HepG2 (cell line): ENCODE measurements around the gene GADD45B. TPM values are rescaled to one million over a fixed set of nuclear protein-coding genes. Genes with fewer than 3 reads are reported as not detected.

Experiments used
- BCL6 ChIP-seq: IDR thresholded peaks from 2 replicates; pipeline ENCODE4 v1.6.1; 2016; ENCODE audit warnings: missing genetic modification reagents, missing compliant biosample characterization
- CHCHD3 ChIP-seq: sonication (generic); formaldehyde crosslinking; IDR thresholded peaks from 2 replicates; pipeline ENCODE4 v1.8.0; 2022; ENCODE audit warnings: mild to moderate bottlenecking, missing genetic modification reagents, moderate library complexity
- FLYWCH1 ChIP-seq: sonication (generic); formaldehyde crosslinking; IDR thresholded peaks from 2 replicates; pipeline ENCODE4 v1.8.1; 2023; ENCODE audit warnings: mild to moderate bottlenecking, missing genetic modification reagents
- FOSL2 ChIP-seq: sonication (generic); formaldehyde crosslinking; IDR thresholded peaks from 2 replicates; pipeline ENCODE4 v1.4.0; 2020; ENCODE audit warnings: missing genetic modification reagents
- FOXK1 ChIP-seq: sonication (generic); formaldehyde crosslinking; IDR thresholded peaks from 2 replicates; pipeline ENCODE4 v1.4.0; 2020; ENCODE audit warnings: low read depth, missing genetic modification reagents, borderline replicate concordance
- HNRNPLL ChIP-seq: fragments of 200-400 bp; formaldehyde crosslinking; IDR thresholded peaks from 2 replicates; pipeline ENCODE4 v1.6.1; 2017; ENCODE audit warnings: mild to moderate bottlenecking, low read depth, low read length; ENCODE audit not compliant: poor library complexity, severe bottlenecking
- JUN ChIP-seq: sonication (generic); formaldehyde crosslinking; IDR thresholded peaks from 2 replicates; pipeline ENCODE4 v1.4.0; 2020; ENCODE audit warnings: mild to moderate bottlenecking, missing genetic modification reagents
- KLF11 ChIP-seq: IDR thresholded peaks from 2 replicates; pipeline ENCODE4 v1.6.1; 2016; ENCODE audit warnings: missing compliant biosample characterization
- MAFF ChIP-seq: IDR thresholded peaks from 2 replicates; pipeline ENCODE4 v1.6.1; 2011; ENCODE audit warnings: low read depth, low read length, improper control_type of control experiment
- PLSCR1 ChIP-seq: sonication (generic); formaldehyde crosslinking; IDR thresholded peaks from 2 replicates; pipeline ENCODE4 v1.5.0; 2020; ENCODE audit warnings: missing genetic modification reagents, mild to moderate bottlenecking, borderline replicate concordance
- POGZ ChIP-seq: sonication (generic); formaldehyde crosslinking; IDR thresholded peaks from 2 replicates; pipeline ENCODE4 v1.4.0; 2020; ENCODE audit warnings: mild to moderate bottlenecking, missing genetic modification reagents
- RAD21 ChIP-seq: fragments of 450-650 bp; formaldehyde crosslinking; IDR thresholded peaks from 2 replicates; pipeline ENCODE4 v1.5.0; 2020; ENCODE audit warnings: mild to moderate bottlenecking
- SALL2 ChIP-seq: sonication (generic); formaldehyde crosslinking; IDR thresholded peaks from 2 replicates; pipeline ENCODE4 v1.8.1; 2023; ENCODE audit warnings: mild to moderate bottlenecking, missing genetic modification reagents, inconsistent platforms
- SRSF9 ChIP-seq: fragments of 200-400 bp; formaldehyde crosslinking; IDR thresholded peaks from 2 replicates; pipeline ENCODE4 v1.6.1; 2018; ENCODE audit warnings: borderline replicate concordance, mild to moderate bottlenecking, low read depth, low read length; ENCODE audit not compliant: insufficient read depth, poor library complexity, severe bottlenecking
- ZBTB34 ChIP-seq: sonication (generic); formaldehyde crosslinking; IDR thresholded peaks from 2 replicates; pipeline ENCODE4 v1.8.0; 2022; ENCODE audit warnings: mild to moderate bottlenecking, missing genetic modification reagents
- ZC3H4 ChIP-seq: sonication (generic); formaldehyde crosslinking; IDR thresholded peaks from 2 replicates; pipeline ENCODE4 v1.4.0; 2020; ENCODE audit warnings: missing genetic modification reagents, borderline replicate concordance
- ZKSCAN1 ChIP-seq: fragments of 150-350 bp; IDR thresholded peaks from 2 replicates; pipeline ENCODE4 v1.6.1; 2014; ENCODE audit warnings: low read length
- ZNF160 ChIP-seq: sonication (generic); formaldehyde crosslinking; IDR thresholded peaks from 2 replicates; pipeline ENCODE4 v1.8.0; 2022; ENCODE audit warnings: mild to moderate bottlenecking, inconsistent platforms, missing genetic modification reagents
- ZNF235 ChIP-seq: sonication (generic); formaldehyde crosslinking; IDR thresholded peaks from 2 replicates; pipeline ENCODE4 v1.8.1; 2023; ENCODE audit warnings: mild to moderate bottlenecking, missing genetic modification reagents, borderline replicate concordance
- ZNF484 ChIP-seq: sonication (generic); formaldehyde crosslinking; IDR thresholded peaks from 2 replicates; pipeline ENCODE4 v1.5.1; 2020; ENCODE audit warnings: mild to moderate bottlenecking, low read depth, missing genetic modification reagents, borderline replicate concordance
- ZNF674 ChIP-seq: sonication (generic); formaldehyde crosslinking; IDR thresholded peaks from 2 replicates; pipeline ENCODE4 v1.5.0; 2020; ENCODE audit warnings: low read depth, mild to moderate bottlenecking, missing genetic modification reagents
- polyA plus RNA-seq, 8 experiments: library from polyadenylated mRNA; depleted of rRNA in 3 of 8; stranded (reverse) in 7 of 8; unstranded in 1 of 8; fragments of >200 nt; fragmentation: Illumina TruSeq in 4 of 8; extraction: Trizol in 4 of 8; gene quantifications; 2 replicates each; pipeline versions ENCODE4 v1.2.1 to v1.2.3, GENCODE V29; 2011 to 2016; ENCODE audit warnings: low read depth in 4 of 8, missing spikeins in 1 of 8, mixed read lengths in 1 of 8; ENCODE audit not compliant: insufficient read depth in 1 of 8
- total RNA-seq, 5 experiments: library from RNA; depleted of rRNA; stranded (reverse); fragments of >200 nt; fragmentation: Illumina TruSeq; extraction: Trizol; gene quantifications; 2 replicates each; pipeline ENCODE4 v1.2.3, GENCODE V29; 2016; ENCODE audit warnings: low read depth in 1 of 5
- TF ChIP-seq, protein P1 (sequence below): sonication (generic); formaldehyde crosslinking; IDR thresholded peaks from 2 replicates; pipeline ENCODE4 v1.5.1; 2020; ENCODE audit warnings: missing genetic modification reagents, mild to moderate bottlenecking, borderline replicate concordance
- TF ChIP-seq, protein P2 (sequence below): sonication (generic); formaldehyde crosslinking; IDR thresholded peaks from 2 replicates; pipeline ENCODE4 v1.8.0; 2023; ENCODE audit warnings: mild to moderate bottlenecking, missing genetic modification reagents
- TF ChIP-seq, protein P3 (sequence below): sonication (generic); formaldehyde crosslinking; IDR thresholded peaks from 2 replicates; pipeline ENCODE4 v1.5.0; 2020; ENCODE audit warnings: missing genetic modification reagents

The GADD45B gene
- total and polyA plus RNA-seq, 2 of the 13 experiments (the other 11 are each of a cell fraction or from before 2014, with no cell fraction given) = 4.6 to 34.1 TPM

DNA sequence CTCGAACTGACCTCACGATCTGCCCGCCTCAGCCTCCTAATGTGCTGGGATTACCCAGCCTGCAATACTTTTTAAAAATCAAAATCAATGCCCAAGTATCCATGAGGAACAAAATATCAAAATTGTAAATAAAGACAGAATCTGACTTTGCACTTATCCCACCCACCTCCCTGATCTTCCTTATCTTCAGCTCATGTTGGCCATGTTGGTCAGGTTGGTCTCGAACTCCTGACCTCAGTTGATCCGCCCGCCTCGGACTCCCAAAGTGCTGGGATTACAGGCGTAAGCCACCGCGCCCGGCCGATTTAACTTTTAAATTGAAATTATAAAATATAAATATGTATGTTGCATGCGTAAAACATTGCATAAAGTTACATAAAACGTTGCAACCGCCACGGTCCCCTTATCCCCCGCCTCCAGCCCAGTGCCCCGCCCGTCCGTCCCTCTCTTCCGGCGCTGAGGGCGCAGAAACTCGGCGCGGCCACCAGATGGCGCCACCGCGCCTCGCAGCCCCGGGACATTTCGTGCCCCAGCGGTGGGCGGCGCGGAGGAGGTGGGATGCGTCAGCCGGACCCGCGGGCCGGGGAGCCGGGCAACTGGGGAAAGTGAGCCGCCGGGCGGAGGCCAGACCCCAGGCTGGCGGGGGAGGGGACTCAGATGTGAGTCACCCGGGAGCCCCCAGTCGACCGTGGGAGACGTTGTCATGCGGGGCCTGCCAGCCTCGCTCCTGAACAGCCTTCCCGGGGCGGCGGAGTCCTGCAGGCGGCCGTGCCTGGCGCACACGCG is 1.5 kb upstream of the GADD45B start (continued):
- TF ChIP-seq RAD21 (CRISPR knock-in tag) = peak; percentile 99
- TF ChIP-seq FOSL2 (CRISPR knock-in tag) = peak; percentile 88
- TF ChIP-seq KLF11 (CRISPR knock-in tag) = peak; percentile 20; the same call in 1 of the 2 replicates
- no peak for TF ChIP-seq ZNF484 (CRISPR knock-in tag)
- TF ChIP-seq, protein P1, sequence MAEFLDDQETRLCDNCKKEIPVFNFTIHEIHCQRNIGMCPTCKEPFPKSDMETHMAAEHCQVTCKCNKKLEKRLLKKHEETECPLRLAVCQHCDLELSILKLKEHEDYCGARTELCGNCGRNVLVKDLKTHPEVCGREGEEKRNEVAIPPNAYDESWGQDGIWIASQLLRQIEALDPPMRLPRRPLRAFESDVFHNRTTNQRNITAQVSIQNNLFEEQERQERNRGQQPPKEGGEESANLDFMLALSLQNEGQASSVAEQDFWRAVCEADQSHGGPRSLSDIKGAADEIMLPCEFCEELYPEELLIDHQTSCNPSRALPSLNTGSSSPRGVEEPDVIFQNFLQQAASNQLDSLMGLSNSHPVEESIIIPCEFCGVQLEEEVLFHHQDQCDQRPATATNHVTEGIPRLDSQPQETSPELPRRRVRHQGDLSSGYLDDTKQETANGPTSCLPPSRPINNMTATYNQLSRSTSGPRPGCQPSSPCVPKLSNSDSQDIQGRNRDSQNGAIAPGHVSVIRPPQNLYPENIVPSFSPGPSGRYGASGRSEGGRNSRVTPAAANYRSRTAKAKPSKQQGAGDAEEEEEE (CRISPR knock-in tag) = no peak
- TF ChIP-seq ZNF160 (CRISPR knock-in tag) = no peak
- no peak for TF ChIP-seq ZNF235
- TF ChIP-seq JUN = 0 out of 2 replicates have a peak, but pooled peaks have one; percentile 28
- no peak for TF ChIP-seq FLYWCH1
- TF ChIP-seq PLSCR1 (CRISPR knock-in tag) = no peak
- TF ChIP-seq HNRNPLL = peak; percentile 68
- TF ChIP-seq, protein P2, sequence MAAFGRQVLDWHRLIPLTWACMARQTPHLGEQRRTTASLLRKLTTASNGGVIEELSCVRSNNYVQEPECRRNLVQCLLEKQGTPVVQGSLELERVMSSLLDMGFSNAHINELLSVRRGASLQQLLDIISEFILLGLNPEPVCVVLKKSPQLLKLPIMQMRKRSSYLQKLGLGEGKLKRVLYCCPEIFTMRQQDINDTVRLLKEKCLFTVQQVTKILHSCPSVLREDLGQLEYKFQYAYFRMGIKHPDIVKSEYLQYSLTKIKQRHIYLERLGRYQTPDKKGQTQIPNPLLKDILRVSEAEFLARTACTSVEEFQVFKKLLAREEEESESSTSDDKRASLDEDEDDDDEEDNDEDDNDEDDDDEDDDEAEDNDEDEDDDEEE (CRISPR knock-in tag) = no peak
- TF ChIP-seq ZC3H4 (CRISPR knock-in tag) = no peak
- TF ChIP-seq SRSF9 = no peak
- TF ChIP-seq SALL2 (CRISPR knock-in tag) = peak; percentile 46; the same call in 1 of the 2 replicates
- TF ChIP-seq BCL6 = peak; percentile 78
- peak; percentile 3; the same call in 1 of the 2 replicates for TF ChIP-seq MAFF
- TF ChIP-seq POGZ (CRISPR knock-in tag) = no peak
- peak; percentile 39; the same call in 1 of the 2 replicates for TF ChIP-seq ZKSCAN1
- no peak for TF ChIP-seq ZBTB34 (CRISPR knock-in tag)
- no peak for TF ChIP-seq CHCHD3 (CRISPR knock-in tag)
- peak; percentile 70; the same call in 1 of the 2 replicates for TF ChIP-seq FOXK1 (CRISPR knock-in tag)
- TF ChIP-seq, protein P3, sequence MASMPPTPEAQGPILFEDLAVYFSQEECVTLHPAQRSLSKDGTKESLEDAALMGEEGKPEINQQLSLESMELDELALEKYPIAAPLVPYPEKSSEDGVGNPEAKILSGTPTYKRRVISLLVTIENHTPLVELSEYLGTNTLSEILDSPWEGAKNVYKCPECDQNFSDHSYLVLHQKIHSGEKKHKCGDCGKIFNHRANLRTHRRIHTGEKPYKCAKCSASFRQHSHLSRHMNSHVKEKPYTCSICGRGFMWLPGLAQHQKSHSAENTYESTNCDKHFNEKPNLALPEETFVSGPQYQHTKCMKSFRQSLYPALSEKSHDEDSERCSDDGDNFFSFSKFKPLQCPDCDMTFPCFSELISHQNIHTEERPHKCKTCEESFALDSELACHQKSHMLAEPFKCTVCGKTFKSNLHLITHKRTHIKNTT = no peak
- no peak for TF ChIP-seq ZNF674 (CRISPR knock-in tag)
